GM20000 (cell line): ENCODE measurements around the gene WNK2.

Experiments used
- DNase-seq: peaks from one replicate; pipeline ENCODE4 v3.0.0; 2012; ENCODE audit warnings: low spot score
- TF ChIP-seq, protein P1 (sequence below): IDR thresholded peaks from 2 replicates; pipeline ENCODE4 v1.5.1; 2012; ENCODE audit warnings: mild to moderate bottlenecking, control low read depth; ENCODE audit errors: extremely low read depth, missing control alignments

WNK2 gene

DNA sequence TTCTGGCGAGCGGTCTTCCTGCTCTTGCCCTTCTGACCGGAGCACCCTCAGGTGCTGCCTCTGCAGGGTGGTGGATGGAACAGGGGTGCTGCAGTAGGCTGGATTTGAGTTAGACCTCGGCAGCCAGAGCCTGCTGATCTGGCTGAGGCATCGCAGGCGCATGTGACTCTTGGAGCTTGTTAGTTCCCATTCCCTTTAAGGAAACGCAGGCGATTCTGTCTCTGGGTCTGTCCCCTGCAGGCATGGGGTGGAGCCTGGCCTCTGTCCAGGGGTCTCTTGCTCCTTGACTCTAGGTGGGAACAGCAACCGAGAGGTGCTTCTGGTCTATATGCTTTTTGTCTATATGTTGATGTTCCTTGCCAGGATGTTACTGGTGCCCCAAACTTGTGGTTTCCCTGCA lies 3.1 kb downstream of the WNK2 start:
- no peak for DNase-seq
- TF ChIP-seq, protein P1, sequence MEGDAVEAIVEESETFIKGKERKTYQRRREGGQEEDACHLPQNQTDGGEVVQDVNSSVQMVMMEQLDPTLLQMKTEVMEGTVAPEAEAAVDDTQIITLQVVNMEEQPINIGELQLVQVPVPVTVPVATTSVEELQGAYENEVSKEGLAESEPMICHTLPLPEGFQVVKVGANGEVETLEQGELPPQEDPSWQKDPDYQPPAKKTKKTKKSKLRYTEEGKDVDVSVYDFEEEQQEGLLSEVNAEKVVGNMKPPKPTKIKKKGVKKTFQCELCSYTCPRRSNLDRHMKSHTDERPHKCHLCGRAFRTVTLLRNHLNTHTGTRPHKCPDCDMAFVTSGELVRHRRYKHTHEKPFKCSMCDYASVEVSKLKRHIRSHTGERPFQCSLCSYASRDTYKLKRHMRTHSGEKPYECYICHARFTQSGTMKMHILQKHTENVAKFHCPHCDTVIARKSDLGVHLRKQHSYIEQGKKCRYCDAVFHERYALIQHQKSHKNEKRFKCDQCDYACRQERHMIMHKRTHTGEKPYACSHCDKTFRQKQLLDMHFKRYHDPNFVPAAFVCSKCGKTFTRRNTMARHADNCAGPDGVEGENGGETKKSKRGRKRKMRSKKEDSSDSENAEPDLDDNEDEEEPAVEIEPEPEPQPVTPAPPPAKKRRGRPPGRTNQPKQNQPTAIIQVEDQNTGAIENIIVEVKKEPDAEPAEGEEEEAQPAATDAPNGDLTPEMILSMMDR = no peak

DNA sequence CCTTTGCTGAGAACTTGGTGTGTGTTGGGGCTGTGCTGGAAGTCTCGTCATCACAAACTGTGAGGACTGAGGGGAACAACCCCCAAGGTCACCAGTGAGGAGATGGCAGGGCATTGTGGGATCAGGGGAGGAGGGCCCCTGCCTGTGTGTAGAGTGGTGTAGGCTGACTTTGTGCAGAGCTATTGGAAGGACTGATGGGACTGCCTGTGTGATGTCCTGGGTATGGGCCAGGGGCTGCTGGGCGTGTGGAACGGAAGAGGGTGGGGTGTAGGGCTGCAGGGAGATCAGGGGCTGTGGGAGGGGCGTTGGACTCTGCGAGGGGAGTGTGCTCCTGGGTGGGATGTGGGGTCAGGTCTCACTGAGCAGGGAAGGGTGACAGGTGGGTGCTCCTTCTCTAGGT lies 3.6 kb downstream of the WNK2 start:
- TF ChIP-seq, protein P1 = no peak
- no peak for DNase-seq

DNA sequence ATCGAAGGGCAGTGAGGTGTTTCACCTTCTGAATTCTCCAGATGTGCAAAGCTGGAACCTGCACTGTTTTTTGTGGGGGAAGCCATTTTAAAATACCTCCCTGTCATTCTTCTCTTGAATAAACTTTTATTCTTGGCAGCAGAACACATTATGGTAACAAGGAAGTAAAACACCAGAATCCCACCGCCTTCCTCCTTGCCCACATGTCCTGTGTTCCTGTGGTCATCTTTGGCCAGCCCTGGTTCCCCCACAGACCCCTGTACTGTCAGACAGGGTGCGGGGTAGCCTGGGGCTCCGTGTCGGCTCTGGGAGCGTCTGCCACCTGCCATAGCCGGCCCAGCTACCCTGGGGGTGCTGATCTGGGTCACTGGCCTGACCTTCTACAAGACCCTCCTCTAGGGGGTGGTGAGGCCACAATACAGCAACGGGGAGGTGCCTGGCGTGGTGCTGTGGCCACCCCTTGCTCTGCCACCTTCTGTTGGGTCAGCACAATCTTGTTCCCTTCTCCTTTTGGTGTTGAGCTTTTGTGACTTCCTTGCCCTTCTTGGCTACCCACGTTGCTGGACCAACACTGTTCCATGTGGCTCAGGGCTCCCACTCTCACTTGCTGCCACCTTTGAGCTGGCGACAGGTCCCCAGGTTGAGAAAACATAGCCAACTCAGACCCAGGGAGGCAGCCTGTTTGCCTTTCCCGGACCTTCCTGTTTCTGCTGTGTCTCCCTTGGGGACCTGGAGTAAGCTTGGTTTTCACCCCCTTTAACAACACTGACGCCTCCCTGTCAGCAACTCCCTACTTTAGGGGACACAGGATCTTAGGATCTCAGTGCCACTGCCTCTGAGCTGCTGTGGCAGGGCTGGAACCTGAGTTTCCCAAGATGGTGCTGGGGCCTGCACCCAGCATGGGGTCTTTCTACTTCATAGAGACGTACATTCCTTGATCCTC lies 4.8 kb downstream of the WNK2 start:
- TF ChIP-seq, protein P1 = no peak
- no peak for DNase-seq

DNA sequence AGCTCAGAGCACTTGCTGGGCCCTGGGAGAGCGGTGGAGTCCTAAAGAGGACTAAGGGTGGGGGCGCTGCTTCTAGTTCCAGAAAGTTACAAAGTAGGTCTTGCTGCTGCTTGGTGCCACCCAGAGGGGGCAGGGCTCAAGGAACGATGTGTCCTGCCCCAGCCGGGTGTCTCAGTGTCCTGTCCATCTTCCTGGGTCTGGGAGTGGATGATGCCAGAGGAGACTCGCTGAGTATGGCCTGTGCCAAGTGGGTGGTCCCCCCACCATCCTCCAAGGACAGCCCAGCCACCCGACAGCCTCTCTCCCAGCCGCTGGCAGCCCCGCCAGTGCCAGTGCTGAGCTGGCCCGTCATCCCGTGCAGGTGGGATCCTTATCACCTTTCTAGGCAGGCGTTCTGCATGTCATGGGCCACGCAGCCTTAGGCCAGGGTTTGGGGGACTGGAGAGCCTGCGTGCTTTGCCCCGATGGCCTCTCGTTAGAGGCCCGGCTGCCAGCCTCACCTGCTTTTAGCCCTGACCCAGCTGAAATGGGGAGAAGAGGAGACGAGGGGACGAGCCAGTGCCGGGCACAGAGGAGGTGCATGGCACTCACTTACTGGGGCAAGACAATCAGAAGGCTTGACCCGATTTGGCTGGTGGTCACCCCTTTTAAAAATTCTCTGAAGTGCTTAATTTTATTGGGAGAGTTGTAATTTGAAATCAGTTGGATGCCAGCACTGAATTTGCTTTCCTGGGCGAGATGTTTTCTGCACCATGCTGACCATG lies 5.6 kb downstream of the WNK2 start:
- TF ChIP-seq, protein P1 = no peak
- no peak for DNase-seq

DNA sequence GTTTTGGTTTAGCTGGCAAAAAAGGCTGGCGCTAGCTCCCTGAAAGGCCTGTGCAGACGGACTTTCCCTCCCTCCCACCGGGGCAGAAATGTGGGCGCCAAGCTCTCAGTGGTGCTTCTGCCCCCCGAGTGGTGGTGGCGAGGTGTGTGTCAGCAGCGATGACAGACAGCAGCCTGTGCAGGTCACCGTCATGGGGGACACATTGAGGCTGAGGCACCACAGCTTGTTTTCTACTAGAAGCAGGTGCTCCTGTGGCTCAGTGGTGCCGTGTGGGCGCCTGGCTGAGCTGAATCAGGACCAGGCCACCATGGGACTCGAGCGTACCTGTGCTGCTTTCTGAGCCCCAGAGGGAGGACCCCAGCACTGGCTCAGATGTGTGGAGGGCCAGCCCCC lies 6.2 kb downstream of the WNK2 start:
- TF ChIP-seq, protein P1 = no peak
- DNase-seq = no peak

DNA sequence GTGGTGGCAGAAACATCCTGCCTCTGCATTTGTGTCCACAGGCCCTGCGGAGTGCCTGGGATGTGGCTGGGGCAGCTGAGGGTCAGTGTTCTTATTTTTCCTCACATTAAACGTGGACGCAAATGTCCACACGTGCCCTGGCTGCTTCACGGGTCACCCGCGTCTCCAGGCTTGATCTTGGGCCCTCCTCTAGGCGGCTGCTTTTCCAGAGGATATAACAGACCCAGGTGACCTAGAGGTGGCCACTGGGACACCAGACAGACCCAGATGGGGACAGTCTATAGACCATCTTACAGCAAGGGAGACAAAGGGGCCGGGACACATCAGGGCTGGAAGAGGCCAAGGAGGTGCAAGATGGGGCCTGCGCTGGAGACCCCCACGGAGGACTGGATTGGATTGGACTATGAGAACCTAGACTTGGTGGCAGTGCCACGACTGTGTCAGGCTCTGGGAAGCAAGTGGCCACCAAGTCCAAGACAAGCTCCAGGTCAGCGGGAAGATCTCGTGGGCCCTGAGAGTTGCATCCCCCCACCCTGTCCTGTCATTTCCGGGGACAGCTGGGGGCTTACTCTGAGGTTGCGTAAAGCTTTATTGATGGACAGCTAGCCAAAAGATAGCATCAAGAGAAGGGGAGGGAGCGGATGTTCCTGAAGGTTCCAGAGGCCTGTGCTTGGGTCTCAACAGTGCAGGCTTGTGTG lies 6.9 kb downstream of the WNK2 start:
- DNase-seq = no peak
- TF ChIP-seq, protein P1 = no peak

DNA sequence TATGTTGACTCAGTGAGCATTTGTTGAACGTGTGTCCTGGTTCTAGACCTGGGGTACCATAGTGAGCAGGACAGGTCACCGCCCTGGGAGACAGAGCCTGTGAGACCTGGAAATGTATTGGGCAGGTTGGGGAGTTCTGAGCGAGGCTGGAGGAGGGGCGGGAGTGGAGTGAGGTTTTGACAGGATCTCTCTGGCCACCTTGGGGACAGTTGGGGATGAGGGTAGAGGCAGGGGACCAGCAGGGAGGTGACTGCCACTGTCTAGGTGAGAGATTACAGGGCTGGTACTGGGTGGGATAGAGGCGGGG lies 7.4 kb downstream of the WNK2 start:
- TF ChIP-seq, protein P1 = no peak
- DNase-seq = no peak
